Upper lobe of left lung (tissue), 6 donors: ENCODE data around the gene PIM2. TPM values are rescaled to one million over a fixed set of nuclear protein-coding genes. Genes with fewer than 3 reads are reported as not detected.

Source experiments
- ATAC-seq, 2 donors: fragments of 200-7000 bp; cut with Tn5 transposase; one replicate each; pipeline ENCODE4 v1.9.1; 2022; ENCODE audit warnings: mild to moderate bottlenecking in 2 of 2, moderate library complexity in 2 of 2; ENCODE audit not compliant: low FRiP score in 2 of 2
- DNase-seq, 2 donors: peaks; one replicate each; pipeline ENCODE4 v3.0.0-alpha.2; 2019 to 2020
- H3K27ac ChIP-seq, 4 donors: fragments of 200-600 bp; sonication (generic); one replicate each; pipeline ENCODE4 v1.5.1; 2016 to 2019
- H3K27me3 ChIP-seq, 4 donors: fragments of 200-600 bp; sonication (generic); one replicate each; pipeline ENCODE4 v1.5.1; 2017 to 2019
- H3K36me3 ChIP-seq, 4 donors: fragments of 200-600 bp; sonication (generic); one replicate each; pipeline ENCODE4 v1.5.1; 2016 to 2019
- H3K4me1 ChIP-seq, 4 donors: fragments of 200-600 bp; sonication (generic); one replicate each; pipeline ENCODE4 v1.5.1; 2018 to 2019
- H3K4me3 ChIP-seq, 4 donors: fragments of 200-600 bp; sonication (generic); one replicate each; pipeline ENCODE4 v1.5.1; 2017 to 2019; ENCODE audit warnings: mild to moderate bottlenecking in 2 of 4, moderate library complexity in 1 of 4
- H3K9me3 ChIP-seq, 4 donors: fragments of 200-600 bp; sonication (generic); one replicate each; pipeline ENCODE4 v1.5.1; 2018 to 2019
- EP300 ChIP-seq, 4 donors: sonication (generic); formaldehyde crosslinking; IDR thresholded peaks; one replicate each; pipeline ENCODE4 v1.5.1; 2017; ENCODE audit warnings: antibody characterized with exemption in 4 of 4, control low read depth in 2 of 4
- POLR2A ChIP-seq, 4 donors: fragments of 450-650 bp; IDR thresholded peaks; one replicate each; pipeline ENCODE4 v1.5.1; 2016 to 2017; ENCODE audit warnings: antibody characterized with exemption in 4 of 4, mild to moderate bottlenecking in 2 of 4
- POLR2AphosphoS5 ChIP-seq, 2 donors: sonication (generic); formaldehyde crosslinking; IDR thresholded peaks; one replicate each; pipeline ENCODE4 v1.5.1; 2017; ENCODE audit warnings: antibody characterized with exemption in 2 of 2
- WGBS, 2 donors: methylation state at CpG; one replicate each; pipeline ENCODE4 v1.1.5; 2017 to 2018; 5-methylcytosine and 5-hydroxymethylcytosine counted together
- total RNA-seq, 6 donors: library from RNA; depleted of rRNA in 4 of 6; stranded (reverse); fragments of >200 nt in 4 of 6; gene quantifications; one replicate each; pipeline versions ENCODE4 v1.1.0 to v1.2.1, GENCODE V29; 2016 to 2021
- TF ChIP-seq, protein P1 (sequence below), 6 experiments: fragments of 450-650 bp in 4 of 6; fragments of 200-600 bp in 2 of 6; sonication (generic) in 2 of 6; IDR thresholded peaks; one replicate each; pipeline ENCODE4 v1.5.1; 2016 to 2019; ENCODE audit warnings: antibody characterized with exemption in 6 of 6
- donor health status: DM: no; HTN: no; CAD: no; lungs with moderate emphysema.
- donor health status: DM: no; HTN: yes; CAD: no; lungs with severe emphysema.

The PIM2 gene
- total RNA-seq, 6 donors from 2014 or later = 16.3 to 36.1 (median 26.2) TPM

DNA sequence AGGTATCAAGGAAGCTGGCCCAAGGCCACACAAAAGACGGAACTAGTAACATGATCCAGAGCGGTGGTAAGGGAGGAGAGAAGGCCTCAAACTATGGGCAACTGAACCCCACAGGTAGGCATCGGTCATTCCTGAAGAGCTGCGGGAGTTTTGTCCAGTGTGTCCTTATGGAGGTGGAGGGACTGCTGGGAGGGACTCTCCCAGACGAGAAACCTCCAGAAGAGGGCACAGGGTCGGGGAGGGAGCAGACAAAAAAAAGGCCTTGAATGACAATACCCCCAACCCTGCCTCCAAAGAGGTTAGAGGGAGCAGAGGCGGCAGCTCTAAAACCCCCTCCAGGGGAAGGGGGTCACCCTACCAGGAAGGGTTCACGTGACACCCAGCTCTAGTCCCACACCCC lies 14.6 kb downstream of the PIM2 start:
- DNase-seq = no peak
- 74 to 81% methylated on average over 7 to 8 of the region's 8 CpGs for WGBS, 2 donors
- no peak for ATAC-seq

GRCh38 chrX:48903290-48903689 lies 15.5 kb downstream of the PIM2 start:
- no peak overlapping the region for H3K27ac ChIP-seq

More for the DNA sequence above, 14.6 kb downstream of the PIM2 start:
- TF ChIP-seq POLR2A (IDR thresholded peaks at IDR 0.05) (no peak), EP300 (IDR thresholded peaks at IDR 0.05) (no peak), POLR2AphosphoS5 (IDR thresholded peaks at IDR 0.05) (no peak)
- TF ChIP-seq, protein P1, sequence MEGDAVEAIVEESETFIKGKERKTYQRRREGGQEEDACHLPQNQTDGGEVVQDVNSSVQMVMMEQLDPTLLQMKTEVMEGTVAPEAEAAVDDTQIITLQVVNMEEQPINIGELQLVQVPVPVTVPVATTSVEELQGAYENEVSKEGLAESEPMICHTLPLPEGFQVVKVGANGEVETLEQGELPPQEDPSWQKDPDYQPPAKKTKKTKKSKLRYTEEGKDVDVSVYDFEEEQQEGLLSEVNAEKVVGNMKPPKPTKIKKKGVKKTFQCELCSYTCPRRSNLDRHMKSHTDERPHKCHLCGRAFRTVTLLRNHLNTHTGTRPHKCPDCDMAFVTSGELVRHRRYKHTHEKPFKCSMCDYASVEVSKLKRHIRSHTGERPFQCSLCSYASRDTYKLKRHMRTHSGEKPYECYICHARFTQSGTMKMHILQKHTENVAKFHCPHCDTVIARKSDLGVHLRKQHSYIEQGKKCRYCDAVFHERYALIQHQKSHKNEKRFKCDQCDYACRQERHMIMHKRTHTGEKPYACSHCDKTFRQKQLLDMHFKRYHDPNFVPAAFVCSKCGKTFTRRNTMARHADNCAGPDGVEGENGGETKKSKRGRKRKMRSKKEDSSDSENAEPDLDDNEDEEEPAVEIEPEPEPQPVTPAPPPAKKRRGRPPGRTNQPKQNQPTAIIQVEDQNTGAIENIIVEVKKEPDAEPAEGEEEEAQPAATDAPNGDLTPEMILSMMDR (IDR thresholded peaks at IDR 0.05) = no peak
- Histone ChIP-seq H3K4me1 (peaks cover 0 to 5% (median 2%) of the 10 kb centered on the region in 4 donors), H3K36me3 (peaks cover 2 to 57% (median 21%) of the 10 kb centered on the region in 4 donors), H3K9me3 (no peaks in the 10 kb centered on the region), H3K27me3 (no peaks in the 10 kb centered on the region), H3K27ac (no peak overlapping the region), H3K4me3 (no peak overlapping the region)

GRCh38 chrX:48902776-48903175 lies 16.0 kb downstream of the PIM2 start:
- ATAC-seq (no peak), DNase-seq (no peak)
- H3K36me3 ChIP-seq = peaks cover 2 to 57% (median 21%) of the 10 kb centered on the region in 4 donors
- no peak overlapping the region for H3K27ac ChIP-seq
- no peak overlapping the region for H3K4me3 ChIP-seq
- 75 to 93% methylated on average over 7 to 14 of the region's 14 CpGs for WGBS, 2 donors
- peaks cover 0 to 8% (median 4%) of the 10 kb centered on the region in 4 donors for H3K4me1 ChIP-seq
- no peaks in the 10 kb centered on the region for H3K27me3 ChIP-seq
- peaks cover 0 to 3% (median 0%) of the 10 kb centered on the region in 4 donors for H3K9me3 ChIP-seq
- no peak for TF ChIP-seq EP300 (IDR thresholded peaks at IDR 0.05)
- no peak for TF ChIP-seq POLR2A (IDR thresholded peaks at IDR 0.05)
- no peak for TF ChIP-seq POLR2AphosphoS5 (IDR thresholded peaks at IDR 0.05)
- TF ChIP-seq, protein P1 (IDR thresholded peaks at IDR 0.05) = no peak

More at GRCh38 chrX:48903290-48903689, 15.5 kb downstream of the PIM2 start:
- Histone ChIP-seq H3K4me1 (peaks cover 0 to 8% (median 4%) of the 10 kb centered on the region in 4 donors), H3K9me3 (no peaks in the 10 kb centered on the region), H3K4me3 (no peak overlapping the region), H3K27me3 (no peaks in the 10 kb centered on the region), H3K36me3 (peaks cover 2 to 57% (median 21%) of the 10 kb centered on the region in 4 donors)
- TF ChIP-seq POLR2A (IDR thresholded peaks at IDR 0.05) (no peak), EP300 (IDR thresholded peaks at IDR 0.05) (no peak), POLR2AphosphoS5 (IDR thresholded peaks at IDR 0.05) (no peak)
- TF ChIP-seq, protein P1 (IDR thresholded peaks at IDR 0.05) = no peak
- DNase-seq = no peak
- 83 to 89% methylated on average over 3 to 6 of the region's 6 CpGs for WGBS, 2 donors
- ATAC-seq = no peak

GRCh38 chrX:48902135-48902534 lies 16.7 kb downstream of the PIM2 start:
- Histone ChIP-seq H3K4me1 (peaks cover 0 to 8% (median 4%) of the 10 kb centered on the region in 4 donors), H3K27me3 (no peaks in the 10 kb centered on the region), H3K9me3 (peaks cover 0 to 3% (median 0%) of the 10 kb centered on the region in 4 donors), H3K36me3 (peaks cover 2 to 57% (median 21%) of the 10 kb centered on the region in 4 donors), H3K27ac (no peak overlapping the region), H3K4me3 (no peak overlapping the region)
- DNase-seq (no peak), ATAC-seq (no peak)
- WGBS, 2 donors = 94 to 95% methylated on average over 16 to 20 of the region's 20 CpGs
- TF ChIP-seq EP300 (IDR thresholded peaks at IDR 0.05) (no peak), POLR2A (IDR thresholded peaks at IDR 0.05) (no peak), POLR2AphosphoS5 (IDR thresholded peaks at IDR 0.05) (no peak)
- TF ChIP-seq, protein P1 (IDR thresholded peaks at IDR 0.05) = no peak

DNA sequence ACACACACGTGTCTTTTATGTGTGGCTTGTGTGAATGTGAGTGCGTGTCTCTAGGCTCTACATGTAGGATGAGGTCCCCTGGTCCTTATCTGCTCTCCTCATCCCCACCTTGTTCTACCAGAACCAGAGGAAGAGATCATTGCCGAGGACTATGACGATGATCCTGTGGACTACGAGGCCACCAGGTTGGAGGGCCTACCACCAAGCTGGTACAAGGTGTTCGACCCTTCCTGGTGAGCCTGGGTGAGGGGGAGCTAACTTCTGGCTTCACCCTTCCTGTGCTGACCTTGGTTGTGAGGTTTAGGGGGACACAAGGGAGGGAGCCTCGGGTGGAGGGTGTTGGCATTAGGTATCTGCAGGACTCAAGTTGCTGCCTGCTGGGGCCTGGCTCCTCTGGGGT lies 17.8 kb downstream of the PIM2 start:
- H3K4me1 ChIP-seq = peaks cover 4 to 14% (median 10%) of the 10 kb centered on the region in 4 donors
- peaks cover 0 to 3% (median 0%) of the 10 kb centered on the region in 4 donors for H3K9me3 ChIP-seq
- H3K36me3 ChIP-seq = peaks cover 0 to 48% (median 21%) of the 10 kb centered on the region in 4 donors
- DNase-seq = no peak
- no peak overlapping the region for H3K27ac ChIP-seq
- no peak overlapping the region for H3K4me3 ChIP-seq
- WGBS, 2 donors = 83 to 87% methylated on average over 4 to 7 of the region's 7 CpGs
- no peaks in the 10 kb centered on the region for H3K27me3 ChIP-seq
- ATAC-seq = no peak
- TF ChIP-seq POLR2AphosphoS5 (IDR thresholded peaks at IDR 0.05) = no peak
- no peak for TF ChIP-seq EP300 (IDR thresholded peaks at IDR 0.05)
- no peak for TF ChIP-seq POLR2A (IDR thresholded peaks at IDR 0.05)
- TF ChIP-seq, protein P1 (IDR thresholded peaks at IDR 0.05) = no peak
